NT2/D1 (cell line): ENCODE measurements around the gene TMCC1.

Experiments
- SUZ12 ChIP-seq: IDR thresholded peaks from 2 replicates; pipeline ENCODE4 v1.6.1; 2011; ENCODE audit not compliant: insufficient read length, insufficient read depth; ENCODE audit errors: extremely low read depth
- YY1 ChIP-seq: IDR thresholded peaks from 2 replicates; pipeline ENCODE4 v1.6.1; 2011; ENCODE audit not compliant: insufficient read length, insufficient read depth

DNA sequence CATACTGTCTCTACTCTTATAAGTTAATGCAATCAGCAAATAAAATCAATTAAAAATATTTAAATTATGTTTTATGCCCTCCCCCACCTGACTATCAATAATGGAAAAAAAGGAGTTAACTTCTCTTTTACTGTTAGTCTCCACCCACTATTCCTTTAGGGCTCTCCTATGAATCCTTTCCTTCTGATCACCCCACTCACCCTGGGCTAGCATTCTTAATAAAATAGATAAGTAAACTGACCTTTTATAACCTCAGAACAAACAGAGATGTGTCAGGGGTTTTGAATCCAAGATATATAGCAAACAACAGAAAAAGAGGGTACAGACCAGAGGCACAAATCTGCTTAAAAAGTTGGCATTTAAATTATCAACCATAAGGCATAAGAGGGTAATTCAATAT lies 171.0 kb downstream of the TMCC1 start:
- TF ChIP-seq SUZ12: no peak
- no peak for TF ChIP-seq YY1
